ENCODE measurements around the gene CEP20.
"Not testable (repeated sequence)": the region's sequence is repeated elsewhere in the genome, so short reads cannot be mapped to it uniquely, and the experiment has no call there.

CEP20 gene

DNA sequence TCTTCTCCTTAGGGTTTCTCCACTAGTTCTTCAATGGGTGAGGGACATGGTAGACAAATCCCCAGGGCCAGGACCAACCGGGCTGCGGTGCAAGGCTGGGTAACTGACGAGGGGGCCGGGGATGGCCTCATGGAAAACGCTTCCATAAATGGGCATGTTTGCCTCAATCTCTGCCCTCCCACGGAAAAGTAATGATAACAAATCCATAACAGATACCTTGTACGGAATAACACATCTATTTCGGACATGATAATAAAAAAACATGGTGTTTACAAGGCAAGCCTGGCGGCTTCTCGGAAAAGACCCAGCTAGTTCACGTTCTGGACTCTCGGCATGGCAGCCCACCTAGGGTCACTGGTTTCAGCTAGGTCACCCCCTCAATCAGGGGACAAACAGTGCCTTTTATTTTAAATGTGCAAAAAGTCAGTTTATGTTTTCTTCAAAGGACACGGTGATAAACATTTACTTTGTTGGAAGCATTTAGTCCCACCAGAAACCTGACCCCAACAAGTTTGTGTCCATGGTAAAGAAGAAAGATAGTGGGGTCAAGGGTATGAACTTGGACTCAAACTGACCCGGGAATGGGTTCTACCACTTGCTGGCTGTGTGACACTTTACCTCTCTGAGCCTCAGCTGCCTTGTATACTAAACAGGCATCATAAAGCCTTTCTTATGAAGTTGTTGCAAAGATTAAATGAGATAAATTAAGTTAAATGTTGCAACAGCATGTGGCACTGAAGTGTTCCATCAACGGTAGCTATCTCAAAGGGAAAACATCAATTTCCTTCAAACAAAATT, 33.3 kb downstream of the CEP20 start:
- Histone ChIP-seq H3F3A (ENCODE audit: low read depth) (no peaks in the 10 kb centered on the region), H3K79me2 (ENCODE audit: insufficient read depth, low read length) (no peaks in the 10 kb centered on the region), H3K27me3 (ENCODE audit: insufficient read depth, low read length, poor library complexity, severe bottlenecking) (no peaks in the 10 kb centered on the region), H4K20me1 (ENCODE audit: insufficient read depth, low read length, poor library complexity, severe bottlenecking) (no peaks in the 10 kb centered on the region), H3K4me2 (ENCODE audit: low read depth, low read length, poor library complexity, severe bottlenecking) (no peak overlapping the region), H3K4me1 (ENCODE audit: insufficient read depth, low read length, poor library complexity, severe bottlenecking) (no peaks in the 10 kb centered on the region), H3K4me3 (ENCODE audit: low read length, poor library complexity, severe bottlenecking) (no peak overlapping the region), H3K9ac (ENCODE audit: low read depth, low read length, poor library complexity, severe bottlenecking) (no peak overlapping the region), H3K9me3 (ENCODE audit: insufficient read depth, low read depth, low read length) (no peaks in the 10 kb centered on the region), H3K9me2 (replicated peaks; ENCODE audit: low read depth, low read length) (no peaks in the 10 kb centered on the region), H2AFZ (ENCODE audit: low read length) (no peak overlapping the region), H3K36me3 (ENCODE audit: insufficient read depth, low read length) (no peaks in the 10 kb centered on the region)
- TF ChIP-seq EZH2phosphoT487 (IDR thresholded peaks at IDR 0.05; ENCODE audit: borderline replicate concordance) = no peak

DNA sequence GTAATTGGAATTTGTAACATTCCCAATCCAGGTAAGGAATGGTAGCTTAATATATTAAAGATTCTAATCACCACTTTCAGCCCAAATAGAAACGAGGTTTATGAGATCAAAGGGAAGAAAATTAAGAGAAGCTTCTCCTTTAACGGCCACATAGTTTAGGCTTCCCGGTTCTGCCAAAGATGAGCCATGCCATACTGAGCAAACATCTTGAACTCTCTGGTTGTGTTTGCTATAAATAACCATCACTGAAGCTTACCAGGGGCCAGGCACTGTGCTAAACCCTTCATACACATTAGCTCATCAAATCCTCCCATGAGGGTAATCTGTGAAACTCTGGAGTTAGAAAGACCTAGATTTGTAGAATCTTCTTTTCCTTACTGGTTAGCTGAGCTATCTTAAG, 34.3 kb downstream of the CEP20 start:
- no peak for TF ChIP-seq EZH2phosphoT487 (IDR thresholded peaks at IDR 0.05; ENCODE audit: borderline replicate concordance)
- TF ChIP-seq CTCF (conservative IDR thresholded peaks at IDR 0.05; ENCODE audit: low read length) = no peak
- H3K9ac ChIP-seq (ENCODE audit: low read depth, low read length, poor library complexity, severe bottlenecking) = no peak overlapping the region
- no peaks in the 10 kb centered on the region for H4K20me1 ChIP-seq (ENCODE audit: insufficient read depth, low read length, poor library complexity, severe bottlenecking)
- no peak overlapping the region for H3K4me3 ChIP-seq (ENCODE audit: low read length, poor library complexity, severe bottlenecking)
- H3K79me2 ChIP-seq (ENCODE audit: insufficient read depth, low read length) = no peaks in the 10 kb centered on the region
- no peaks in the 10 kb centered on the region for H3K27me3 ChIP-seq (ENCODE audit: insufficient read depth, low read length, poor library complexity, severe bottlenecking)
- no peaks in the 10 kb centered on the region for H3K9me2 ChIP-seq (replicated peaks; ENCODE audit: low read depth, low read length)
- H3F3A ChIP-seq (ENCODE audit: low read depth) = no peaks in the 10 kb centered on the region
- H3K9me3 ChIP-seq (ENCODE audit: insufficient read depth, low read depth, low read length) = no peaks in the 10 kb centered on the region
- no peaks in the 10 kb centered on the region for H3K4me1 ChIP-seq (ENCODE audit: insufficient read depth, low read length, poor library complexity, severe bottlenecking)
- H2AFZ ChIP-seq (ENCODE audit: low read length) = no peak overlapping the region
- no peak overlapping the region for H3K4me2 ChIP-seq (ENCODE audit: low read depth, low read length, poor library complexity, severe bottlenecking)
- H3K36me3 ChIP-seq (ENCODE audit: insufficient read depth, low read length) = no peaks in the 10 kb centered on the region

- Histone ChIP-seq H3K9ac (ENCODE audit: low read depth, low read length, poor library complexity, severe bottlenecking) (no peak overlapping the region), H3K4me3 (ENCODE audit: low read length, poor library complexity, severe bottlenecking) (no peak overlapping the region), H3K27me3 (ENCODE audit: insufficient read depth, low read length, poor library complexity, severe bottlenecking) (no peaks in the 10 kb centered on the region), H3K36me3 (ENCODE audit: insufficient read depth, low read length) (no peaks in the 10 kb centered on the region), H4K20me1 (ENCODE audit: insufficient read depth, low read length, poor library complexity, severe bottlenecking) (no peaks in the 10 kb centered on the region), H3F3A (ENCODE audit: low read depth) (no peaks in the 10 kb centered on the region), H2AFZ (ENCODE audit: low read length) (no peak overlapping the region), H3K79me2 (ENCODE audit: insufficient read depth, low read length) (no peaks in the 10 kb centered on the region), H3K4me2 (ENCODE audit: low read depth, low read length, poor library complexity, severe bottlenecking) (no peak overlapping the region), H3K9me2 (replicated peaks; ENCODE audit: low read depth, low read length) (no peaks in the 10 kb centered on the region), H3K9me3 (ENCODE audit: insufficient read depth, low read depth, low read length) (no peaks in the 10 kb centered on the region), H3K4me1 (ENCODE audit: insufficient read depth, low read length, poor library complexity, severe bottlenecking) (no peaks in the 10 kb centered on the region)
- TF ChIP-seq EZH2phosphoT487 (IDR thresholded peaks at IDR 0.05; ENCODE audit: borderline replicate concordance) (no peak), CTCF (conservative IDR thresholded peaks at IDR 0.05; ENCODE audit: low read length) (no peak)
Measured at GRCh38 chr16:15853021-15853420, 35.4 kb downstream of the CEP20 start.

DNA sequence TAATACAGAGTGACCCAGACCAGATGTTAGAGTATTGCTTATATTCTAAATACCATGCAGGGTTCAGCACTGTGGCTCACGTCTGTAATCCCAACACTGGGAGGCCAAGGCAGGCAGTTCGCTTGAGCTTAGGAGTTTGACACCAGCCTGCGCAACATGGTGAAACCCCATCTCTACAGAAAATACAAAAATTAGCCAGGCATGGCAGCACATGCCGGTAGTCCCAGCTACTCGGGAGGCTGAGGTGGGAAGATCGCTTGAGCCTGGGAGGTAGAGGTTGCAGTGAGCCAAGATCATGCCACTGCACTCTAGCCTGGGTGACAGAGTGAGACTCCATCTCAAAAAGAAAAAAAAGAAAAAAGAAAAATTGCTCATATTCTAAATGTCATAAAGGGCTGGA, 37.8 kb downstream of the CEP20 start:
- H3K4me1 ChIP-seq (ENCODE audit: insufficient read depth, low read length, poor library complexity, severe bottlenecking); H3K4me2 ChIP-seq (ENCODE audit: low read depth, low read length, poor library complexity, severe bottlenecking); H3K79me2 ChIP-seq (ENCODE audit: insufficient read depth, low read length); H2AFZ ChIP-seq (ENCODE audit: low read length); H4K20me1 ChIP-seq (ENCODE audit: insufficient read depth, low read length, poor library complexity, severe bottlenecking); H3K4me3 ChIP-seq (ENCODE audit: low read length, poor library complexity, severe bottlenecking); H3K27me3 ChIP-seq (ENCODE audit: insufficient read depth, low read length, poor library complexity, severe bottlenecking); H3F3A ChIP-seq (ENCODE audit: low read depth); H3K9ac ChIP-seq (ENCODE audit: low read depth, low read length, poor library complexity, severe bottlenecking); H3K36me3 ChIP-seq (ENCODE audit: insufficient read depth, low read length); H3K9me2 ChIP-seq (replicated peaks; ENCODE audit: low read depth, low read length); H3K9me3 ChIP-seq (ENCODE audit: insufficient read depth, low read depth, low read length): not testable (repeated sequence)

All from Loucy (cell line).